Thyroid gland (tissue), 4 donors: ENCODE data around the gene PRAMEF12.
A peak's percentile ranks its signal among the peaks of the same experiment; 100 is the strongest.
"Not testable (repeated sequence)": the region's sequence is repeated elsewhere in the genome, so short reads cannot be mapped to it uniquely, and the experiment has no call there.

Source experiments
- POLR2A ChIP-seq, 2 donors: fragments of 450-650 bp; IDR thresholded peaks; one replicate each; pipeline ENCODE4 v1.6.1; 2017; ENCODE audit warnings: antibody characterized with exemption in 2 of 2, mild to moderate bottlenecking in 2 of 2, moderate library complexity in 1 of 2
- TF ChIP-seq, protein P1 (sequence below), 6 experiments: fragments of 200-600 bp in 3 of 6; fragments of 450-650 bp in 3 of 6; sonication (generic) in 3 of 6; IDR thresholded peaks; one replicate each; pipeline ENCODE4 v1.5.1; 2016 to 2019; ENCODE audit warnings: antibody characterized with exemption in 6 of 6, mild to moderate bottlenecking in 2 of 6, inconsistent platforms in 1 of 6, moderate library complexity in 1 of 6

GRCh38 chr1:12783783-12784182 lies 10.2 kb downstream of the PRAMEF12 start:
- TF ChIP-seq, protein P1, sequence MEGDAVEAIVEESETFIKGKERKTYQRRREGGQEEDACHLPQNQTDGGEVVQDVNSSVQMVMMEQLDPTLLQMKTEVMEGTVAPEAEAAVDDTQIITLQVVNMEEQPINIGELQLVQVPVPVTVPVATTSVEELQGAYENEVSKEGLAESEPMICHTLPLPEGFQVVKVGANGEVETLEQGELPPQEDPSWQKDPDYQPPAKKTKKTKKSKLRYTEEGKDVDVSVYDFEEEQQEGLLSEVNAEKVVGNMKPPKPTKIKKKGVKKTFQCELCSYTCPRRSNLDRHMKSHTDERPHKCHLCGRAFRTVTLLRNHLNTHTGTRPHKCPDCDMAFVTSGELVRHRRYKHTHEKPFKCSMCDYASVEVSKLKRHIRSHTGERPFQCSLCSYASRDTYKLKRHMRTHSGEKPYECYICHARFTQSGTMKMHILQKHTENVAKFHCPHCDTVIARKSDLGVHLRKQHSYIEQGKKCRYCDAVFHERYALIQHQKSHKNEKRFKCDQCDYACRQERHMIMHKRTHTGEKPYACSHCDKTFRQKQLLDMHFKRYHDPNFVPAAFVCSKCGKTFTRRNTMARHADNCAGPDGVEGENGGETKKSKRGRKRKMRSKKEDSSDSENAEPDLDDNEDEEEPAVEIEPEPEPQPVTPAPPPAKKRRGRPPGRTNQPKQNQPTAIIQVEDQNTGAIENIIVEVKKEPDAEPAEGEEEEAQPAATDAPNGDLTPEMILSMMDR (IDR thresholded peaks at IDR 0.05), result peak in 3 of 6 experiments; percentile 31 to 37 (median 33)
- TF ChIP-seq POLR2A (IDR thresholded peaks at IDR 0.05), result not testable (repeated sequence)
